Astrocyte (in vitro differentiated cells and primary cell): ENCODE data around the gene SAP30BP. TPM values are rescaled to one million over a fixed set of nuclear protein-coding genes. Genes with fewer than 3 reads are reported as not detected.

Experiments used
- DNase-seq: peaks from one replicate; pipeline ENCODE4 v3.0.0-alpha.2; 2010; ENCODE audit warnings: low read depth
- FAIRE-seq: peaks from 2 replicates; lab custom pipeline; 2011; peaks lifted over from hg19 to GRCh38; lab: Jason Lieb, UNC
- H2AFZ ChIP-seq: 2 replicates; pipeline ENCODE4 v1.6.0; 2012; ENCODE audit warnings: low read depth, low read length, inconsistent platforms
- H3K27ac ChIP-seq: 2 replicates; pipeline ENCODE4 v1.5.1; 2011; ENCODE audit warnings: low read depth, low read length, inconsistent platforms
- H3K27me3 ChIP-seq: 2 replicates; pipeline ENCODE4 v1.6.0; 2011; ENCODE audit warnings: low read length, inconsistent platforms; ENCODE audit not compliant: insufficient read depth
- H3K36me3 ChIP-seq: 2 replicates; pipeline ENCODE4 v1.5.1; 2011; ENCODE audit warnings: low read length, inconsistent platforms; ENCODE audit not compliant: insufficient read depth
- H3K4me1 ChIP-seq: 2 replicates; pipeline ENCODE4 v1.5.1; 2011; ENCODE audit warnings: low read length, inconsistent platforms; ENCODE audit not compliant: insufficient read depth
- H3K4me2 ChIP-seq: 2 replicates; pipeline ENCODE4 v1.6.0; 2012; ENCODE audit warnings: low read length, inconsistent platforms
- H3K4me3 ChIP-seq: 2 replicates; pipeline ENCODE4 v1.5.1; 2011; ENCODE audit warnings: low read depth, mild to moderate bottlenecking, low read length, inconsistent platforms; ENCODE audit not compliant: insufficient read depth
- H3K79me2 ChIP-seq: 2 replicates; pipeline ENCODE4 v1.6.0; 2012; ENCODE audit warnings: mild to moderate bottlenecking, low read length, inconsistent platforms; ENCODE audit not compliant: insufficient read depth
- H3K9ac ChIP-seq: 2 replicates; pipeline ENCODE4 v1.6.0; 2012; ENCODE audit warnings: mild to moderate bottlenecking, low read length, inconsistent platforms
- H3K9me3 ChIP-seq: 2 replicates; pipeline ENCODE4 v1.5.1; 2012; ENCODE audit warnings: low read depth, mild to moderate bottlenecking, low read length, inconsistent platforms; ENCODE audit not compliant: insufficient read depth
- H4K20me1 ChIP-seq: 2 replicates; pipeline ENCODE4 v1.6.0; 2012; ENCODE audit warnings: low read length, inconsistent platforms; ENCODE audit not compliant: insufficient read depth
- H3K27ac Mint-ChIP-seq: one replicate; pipeline ENCODE4 v1.8.0; 2021; ENCODE audit warnings: mild to moderate bottlenecking, mixed read lengths; ENCODE audit not compliant: unreplicated experiment
- H3K27me3 Mint-ChIP-seq: one replicate; pipeline ENCODE4 v1.8.0; 2021; ENCODE audit warnings: low read depth, mixed read lengths; ENCODE audit not compliant: unreplicated experiment
- H3K36me3 Mint-ChIP-seq: one replicate; pipeline ENCODE4 v1.8.0; 2021; ENCODE audit warnings: low read depth, mixed read lengths; ENCODE audit not compliant: unreplicated experiment
- H3K4me1 Mint-ChIP-seq: one replicate; pipeline ENCODE4 v1.8.0; 2021; ENCODE audit warnings: low read depth, mixed read lengths; ENCODE audit not compliant: unreplicated experiment
- H3K4me3 Mint-ChIP-seq: one replicate; pipeline ENCODE4 v1.8.0; 2021; ENCODE audit warnings: mild to moderate bottlenecking, moderate library complexity, mixed read lengths; ENCODE audit not compliant: unreplicated experiment
- H3K9me3 Mint-ChIP-seq: one replicate; pipeline ENCODE4 v1.8.0; 2021; ENCODE audit warnings: mild to moderate bottlenecking, mixed read lengths; ENCODE audit not compliant: unreplicated experiment
- CTCF ChIP-seq: IDR thresholded peaks from 2 replicates; pipeline ENCODE4 v1.5.1; 2011; ENCODE audit warnings: low read depth, mild to moderate bottlenecking, inconsistent platforms, low read length, moderate library complexity; ENCODE audit not compliant: insufficient read depth
- EZH2 ChIP-seq: IDR thresholded peaks from 2 replicates; pipeline ENCODE4 v1.6.1; 2012; ENCODE audit warnings: mild to moderate bottlenecking, low read length, inconsistent platforms; ENCODE audit not compliant: insufficient read depth
- total RNA-seq: library from RNA; stranded (reverse); gene quantifications from 2 replicates; pipeline ENCODE4 v1.2.1, GENCODE V29; 2021

SAP30BP gene
- total RNA-seq, 1 donor from 2014 or later: 99.2 TPM

- Histone ChIP-seq H3K9ac (no peak overlapping the region), H3K79me2 (peaks cover 5% of the 10 kb centered on the region), H3K27me3 (no peaks in the 10 kb centered on the region), H3K4me2 (no peak overlapping the region), H3K4me1 (peaks cover 45% of the 10 kb centered on the region), H3K27ac (no peak overlapping the region), H3K9me3 (no peaks in the 10 kb centered on the region), H3K4me3 (no peak overlapping the region), H3K36me3 (peaks cover 49% of the 10 kb centered on the region), H2AFZ (no peak overlapping the region), H4K20me1 (no peaks in the 10 kb centered on the region)
- no peaks in the 10 kb centered on the region for H3K9me3 Mint-ChIP-seq
- DNase-seq: no peak
- peaks cover 28% of the 10 kb centered on the region for H3K4me1 Mint-ChIP-seq
- no peak for FAIRE-seq
- no peak overlapping the region for H3K4me3 Mint-ChIP-seq
- TF ChIP-seq EZH2: no peak
- TF ChIP-seq CTCF: no peak
- H3K36me3 Mint-ChIP-seq: peaks cover 55% of the 10 kb centered on the region
- no peak overlapping the region for H3K27ac Mint-ChIP-seq
- no peaks in the 10 kb centered on the region for H3K27me3 Mint-ChIP-seq
Measured at GRCh38 chr17:75703191-75703590, 36.1 kb downstream of the SAP30BP start.

DNA sequence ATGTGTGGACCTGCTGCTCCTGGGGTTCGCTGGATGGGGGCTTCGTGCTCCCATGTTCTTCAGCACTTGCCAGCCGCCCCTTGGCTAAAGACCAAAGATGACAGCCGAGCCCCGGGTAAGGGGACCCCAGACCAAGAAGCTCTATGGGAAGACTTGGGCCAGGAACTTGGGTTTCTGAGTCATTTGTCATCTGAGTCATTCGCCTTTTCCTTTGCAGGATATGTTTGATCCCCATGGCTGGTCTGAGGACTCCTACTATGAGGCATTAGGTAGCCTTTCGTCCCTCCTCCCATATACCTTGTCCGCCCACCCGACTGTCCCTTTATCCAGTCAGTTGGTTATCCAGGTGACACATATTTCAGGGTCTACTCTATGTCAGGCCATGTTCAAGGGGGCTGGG is 36.5 kb downstream of the SAP30BP start:
- Mint-ChIP-seq H3K27ac (no peak overlapping the region), H3K4me3 (no peak overlapping the region), H3K9me3 (no peaks in the 10 kb centered on the region), H3K27me3 (no peaks in the 10 kb centered on the region), H3K36me3 (peaks cover 59% of the 10 kb centered on the region), H3K4me1 (peaks cover 26% of the 10 kb centered on the region)
- H4K20me1 ChIP-seq: no peaks in the 10 kb centered on the region
- no peak for TF ChIP-seq EZH2
- TF ChIP-seq CTCF: no peak
- no peaks in the 10 kb centered on the region for H3K9me3 ChIP-seq
- DNase-seq: no peak
- H3K4me1 ChIP-seq: peaks cover 43% of the 10 kb centered on the region
- H3K9ac ChIP-seq: no peak overlapping the region
- H2AFZ ChIP-seq: no peak overlapping the region
- no peaks in the 10 kb centered on the region for H3K27me3 ChIP-seq
- peaks cover 4% of the 10 kb centered on the region for H3K79me2 ChIP-seq
- no peak overlapping the region for H3K4me2 ChIP-seq
- peaks cover 49% of the 10 kb centered on the region for H3K36me3 ChIP-seq
- FAIRE-seq: no peak
- no peak overlapping the region for H3K27ac ChIP-seq
- H3K4me3 ChIP-seq: no peak overlapping the region

DNA sequence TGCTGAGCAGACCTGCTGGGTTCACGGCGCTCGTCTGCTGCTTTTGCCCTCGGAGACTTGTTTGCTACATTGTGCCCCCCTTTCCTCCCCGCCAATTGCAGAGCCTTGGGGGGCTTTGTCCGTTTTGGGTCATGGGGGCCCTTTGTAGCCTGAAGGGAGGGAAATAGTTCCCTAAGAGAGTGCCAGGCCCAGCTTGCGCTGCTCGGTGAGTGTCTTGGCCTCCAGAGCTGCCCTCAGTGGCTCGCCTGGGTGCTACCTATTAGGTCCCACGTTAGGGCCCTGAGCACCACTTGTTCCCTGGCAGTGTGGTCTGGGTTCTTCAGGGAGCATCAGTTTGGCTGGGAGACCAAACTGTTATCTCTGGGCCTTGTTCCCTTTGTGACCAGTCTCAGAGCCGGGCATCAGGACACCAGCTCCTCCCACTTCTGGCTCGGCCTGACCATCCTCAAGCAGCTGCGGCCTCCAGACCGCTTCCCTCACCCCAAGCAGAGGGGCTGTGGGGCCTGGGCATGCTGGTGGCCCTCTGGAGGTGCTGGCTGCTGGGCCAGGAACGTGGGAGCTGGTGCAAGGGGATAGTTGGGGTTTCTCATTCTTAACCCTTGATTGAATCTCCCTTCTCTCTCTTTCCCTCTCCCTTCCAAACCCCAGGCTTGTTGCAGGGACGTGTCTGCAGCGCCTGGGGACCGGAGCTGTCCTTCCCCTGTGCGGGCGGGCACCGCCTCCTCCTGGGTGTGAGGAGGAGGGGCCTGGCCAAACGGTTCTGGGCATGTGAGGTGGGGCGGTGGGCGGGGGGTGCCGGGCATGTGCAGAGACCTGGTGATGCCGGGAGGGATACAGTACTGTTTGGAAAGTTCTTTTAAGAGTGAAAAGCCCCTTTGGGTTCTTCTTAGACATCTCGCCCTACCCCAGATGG is 38.1 kb downstream of the SAP30BP start:
- FAIRE-seq: no peak
- TF ChIP-seq EZH2: no peak
- no peak for TF ChIP-seq CTCF
- H3K27ac ChIP-seq: no peak overlapping the region

More for the DNA sequence above, 38.1 kb downstream of the SAP30BP start:
- Histone ChIP-seq H3K36me3 (peaks cover 49% of the 10 kb centered on the region), H3K9me3 (no peaks in the 10 kb centered on the region), H4K20me1 (no peaks in the 10 kb centered on the region), H3K27me3 (no peaks in the 10 kb centered on the region), H3K9ac (no peak overlapping the region), H3K79me2 (no peaks in the 10 kb centered on the region), H3K4me2 (no peak overlapping the region), H3K4me1 (peaks cover 34% of the 10 kb centered on the region), H2AFZ (no peak overlapping the region), H3K4me3 (no peak overlapping the region)
- peaks cover 58% of the 10 kb centered on the region for H3K36me3 Mint-ChIP-seq
- no peak overlapping the region for H3K4me3 Mint-ChIP-seq
- no peak overlapping the region for H3K27ac Mint-ChIP-seq
- peaks cover 18% of the 10 kb centered on the region for H3K4me1 Mint-ChIP-seq
- no peaks in the 10 kb centered on the region for H3K9me3 Mint-ChIP-seq
- no peak for DNase-seq
- H3K27me3 Mint-ChIP-seq: no peaks in the 10 kb centered on the region
